Purkinje cell (primary cell): ENCODE results near the gene NECTIN4. TPM values are rescaled to one million over a fixed set of nuclear protein-coding genes. Genes with fewer than 3 reads are reported as not detected.

Experiments used
- polyA plus RNA-seq: library from polyadenylated mRNA; unstranded; fragments of >200 nt; fragmentation: Nextera tagmentation; gene quantifications from 2 replicates; pipeline ENCODE4 v1.2.1, GENCODE V29; 2014

The NECTIN4 gene
- not detected in 2 replicates for polyA plus RNA-seq

DNA sequence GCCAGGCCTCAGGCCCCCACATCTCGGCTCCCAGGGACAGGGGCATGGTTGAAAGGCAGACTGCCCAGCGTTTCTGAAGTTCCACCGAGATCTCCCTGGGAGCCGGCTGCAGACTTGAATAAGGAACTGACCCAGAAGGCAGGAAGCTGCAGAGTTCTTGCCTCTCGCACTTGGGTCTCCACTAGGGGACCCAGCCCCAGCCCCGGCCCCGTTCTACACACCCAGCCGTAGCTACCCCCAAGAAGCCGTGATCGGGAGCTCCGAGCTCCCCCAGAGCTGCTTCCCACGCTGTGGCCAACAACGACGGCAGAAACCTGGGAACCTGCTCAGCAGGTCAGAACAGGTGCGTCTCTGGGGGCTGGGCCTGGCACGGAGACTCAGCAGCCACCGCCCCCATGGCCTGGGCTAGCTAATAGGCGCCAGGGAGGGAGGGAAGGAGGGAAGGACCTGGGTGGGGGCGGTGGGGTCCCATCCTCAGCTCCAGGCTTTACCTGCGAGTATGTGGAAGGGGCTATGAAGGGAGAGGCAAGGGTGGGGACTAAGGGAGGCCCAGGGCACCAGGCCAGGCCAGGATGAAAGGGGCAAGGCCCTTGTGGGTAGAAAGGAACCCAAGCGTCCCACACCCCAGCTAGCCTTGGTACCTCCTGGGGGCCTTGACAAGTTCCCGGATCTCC lies at the start of gene NECTIN4:
Gene NECTIN4 (minus strand): TSS at position 308 of the 674 bp plus-strand sequence. CDS start 262 bp downstream, at position 46.

DNA sequence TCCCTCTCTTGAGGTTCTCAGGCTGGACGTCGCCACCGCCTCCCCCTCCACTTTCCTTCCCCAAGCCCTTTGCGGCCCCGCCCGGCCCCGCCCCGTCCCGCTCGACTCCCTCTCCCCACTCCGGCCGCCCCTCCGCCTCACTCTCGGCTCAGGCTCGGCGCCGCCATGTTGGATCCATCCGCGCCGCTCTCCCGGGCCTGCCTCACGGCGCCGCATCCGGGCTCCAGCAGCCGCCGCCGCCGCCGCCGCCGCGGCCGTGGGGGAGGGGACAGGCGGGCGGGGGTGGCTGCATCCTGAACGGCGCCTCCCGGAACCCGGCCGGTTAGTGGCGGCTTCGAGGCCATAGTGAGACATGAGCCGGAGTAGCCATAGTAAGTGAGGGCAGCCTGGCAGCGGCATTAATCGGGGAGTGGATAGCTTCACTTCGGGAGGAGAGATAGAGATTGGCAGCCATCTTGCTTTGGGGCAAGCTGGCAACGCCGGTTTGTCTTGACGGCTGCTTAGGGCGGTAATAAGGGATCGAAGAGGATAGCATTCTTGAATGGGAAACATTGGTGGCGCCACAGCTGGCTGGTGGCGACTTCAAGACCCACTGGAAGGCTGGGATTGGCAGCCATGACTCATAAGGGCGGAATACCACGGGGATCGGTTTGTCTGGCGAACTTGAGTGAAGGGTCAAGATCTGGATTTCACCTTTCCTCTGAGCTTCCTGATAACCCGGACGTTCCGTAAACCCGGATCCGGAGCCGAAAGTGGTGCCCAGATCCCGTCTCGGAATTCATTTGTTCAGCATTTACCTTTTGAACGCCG lies 43.3 kb upstream of the NECTIN4 start, which contains the start of gene DEDD:
Gene DEDD (minus strand): TSS at position 258 of the 810 bp plus-strand sequence. CDS start 8,205 bp downstream, outside the sequence.

DNA sequence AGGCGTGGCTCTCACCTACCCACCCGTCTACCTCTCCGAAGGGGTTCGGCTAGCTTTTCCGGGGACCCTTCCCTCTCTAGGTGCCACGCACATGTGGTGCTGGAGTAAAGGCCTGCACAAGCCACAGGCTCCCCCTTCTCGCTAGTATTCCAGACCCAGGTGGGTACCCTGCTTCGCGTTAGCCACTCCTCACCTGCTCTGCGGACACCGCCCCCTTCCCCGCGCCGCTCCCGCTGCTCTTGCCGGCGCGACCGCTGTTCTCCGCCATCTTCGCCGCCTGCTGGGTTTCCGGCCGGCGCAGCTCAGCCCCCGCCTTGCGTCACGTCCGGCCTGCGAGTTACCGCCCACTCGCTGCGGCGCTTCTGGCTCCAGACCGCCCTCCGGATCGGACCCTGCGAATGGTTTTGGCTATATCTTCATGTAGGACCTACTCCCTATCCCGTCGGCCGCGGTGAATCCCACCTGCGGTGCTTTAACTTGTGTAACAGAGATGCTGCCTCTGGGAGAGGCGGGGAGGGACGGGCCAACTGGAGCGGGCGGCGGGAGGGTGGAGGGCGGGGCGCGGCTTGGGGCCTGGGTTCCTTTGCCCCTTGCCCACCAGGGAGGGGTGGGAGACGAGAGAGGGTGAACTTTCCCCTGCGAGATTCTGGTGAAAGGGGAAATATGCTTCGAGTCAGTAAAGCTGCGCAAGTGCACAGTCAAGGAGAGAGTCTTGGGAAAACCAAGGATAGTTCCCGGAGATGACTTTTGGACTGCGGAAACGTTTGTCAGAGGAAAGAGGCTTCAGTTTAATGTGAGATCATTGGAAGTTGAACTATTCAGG lies 28.6 kb upstream of the NECTIN4 start, which contains the start of the genes NIT1 and PFDN2:
Gene NIT1 (plus strand): TSS at position 347 of the 823 bp plus-strand sequence. CDS start 72 bp downstream, at position 419.
Gene PFDN2 (minus strand): TSS at position 279 of the 823 bp plus-strand sequence. CDS start 11 bp downstream, at position 268.

DNA sequence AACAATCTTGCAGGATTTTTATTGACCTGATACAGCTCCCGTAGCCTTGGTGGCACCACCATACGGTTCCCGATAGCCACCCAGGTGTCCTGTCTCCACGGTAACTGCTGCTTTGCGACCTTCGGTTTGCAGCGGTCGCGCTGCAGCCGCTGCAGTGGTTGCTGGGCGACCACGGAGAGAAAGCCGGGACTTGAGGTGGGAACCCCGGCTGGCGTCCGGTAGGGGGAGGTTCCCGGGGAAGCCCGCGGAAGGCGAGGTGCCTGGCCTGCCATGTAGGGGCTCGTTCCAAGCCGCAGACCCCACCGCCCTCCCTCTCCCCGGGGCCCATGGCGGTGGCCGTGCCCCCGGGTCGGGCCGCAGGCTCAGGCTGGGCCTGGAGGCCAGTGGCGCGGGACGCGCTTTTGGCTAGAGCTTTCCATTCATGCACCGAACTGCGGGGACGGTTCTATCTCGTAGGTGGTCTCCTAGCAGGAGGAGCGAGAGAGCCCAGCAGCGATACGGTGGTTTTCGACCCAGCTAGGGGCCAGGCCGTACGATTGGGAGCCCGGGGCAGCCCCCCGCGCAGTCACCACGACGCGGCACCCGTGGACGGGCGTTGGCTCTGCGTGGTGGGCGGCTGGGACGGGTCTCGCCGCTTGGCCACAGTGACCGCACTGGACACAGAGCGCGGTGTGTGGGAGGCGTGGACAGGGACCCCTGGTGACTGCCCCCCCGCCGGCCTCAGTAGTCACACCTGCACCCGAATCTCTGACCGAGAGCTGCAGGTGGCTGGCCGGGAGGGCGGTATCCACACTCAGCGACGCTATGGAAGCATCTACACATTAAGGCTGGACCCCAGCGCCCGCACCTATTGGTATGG lies 9.1 kb upstream of the NECTIN4 start, which contains the start of gene KLHDC9:
Gene KLHDC9 (plus strand): TSS at position 152 of the 859 bp plus-strand sequence. CDS start 175 bp downstream, at position 327.

DNA sequence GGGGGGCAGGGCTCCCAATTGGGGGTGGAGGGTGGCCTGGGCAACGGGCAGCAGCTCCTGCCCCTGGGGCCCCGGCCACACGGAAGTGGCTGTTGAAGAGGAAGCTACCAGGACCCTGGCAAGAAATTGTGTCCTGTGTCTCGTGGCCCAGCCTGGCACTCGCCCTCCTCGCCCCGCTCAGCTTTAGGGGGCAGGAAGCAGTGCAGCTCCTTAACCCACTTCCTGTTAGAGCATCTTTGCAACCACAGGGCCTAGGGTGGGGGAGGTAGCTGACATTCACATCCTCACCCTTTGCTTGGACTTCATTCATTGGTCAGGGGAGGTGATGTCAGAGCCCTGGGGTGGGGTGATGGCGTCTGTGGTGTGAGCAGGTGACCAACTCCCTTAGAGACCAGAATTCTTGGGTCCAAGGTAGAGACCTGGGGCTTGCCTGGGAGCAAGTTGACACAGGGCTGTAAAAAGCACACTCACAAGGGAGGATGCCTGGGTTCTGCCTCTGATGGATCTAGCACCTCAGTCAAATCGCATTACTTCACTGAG lies 19.6 kb downstream of the NECTIN4 start, which contains the start of gene ARHGAP30:
Gene ARHGAP30 (minus strand): TSS at position 161 of the 540 bp plus-strand sequence. CDS start 267 bp downstream, outside the sequence.

DNA sequence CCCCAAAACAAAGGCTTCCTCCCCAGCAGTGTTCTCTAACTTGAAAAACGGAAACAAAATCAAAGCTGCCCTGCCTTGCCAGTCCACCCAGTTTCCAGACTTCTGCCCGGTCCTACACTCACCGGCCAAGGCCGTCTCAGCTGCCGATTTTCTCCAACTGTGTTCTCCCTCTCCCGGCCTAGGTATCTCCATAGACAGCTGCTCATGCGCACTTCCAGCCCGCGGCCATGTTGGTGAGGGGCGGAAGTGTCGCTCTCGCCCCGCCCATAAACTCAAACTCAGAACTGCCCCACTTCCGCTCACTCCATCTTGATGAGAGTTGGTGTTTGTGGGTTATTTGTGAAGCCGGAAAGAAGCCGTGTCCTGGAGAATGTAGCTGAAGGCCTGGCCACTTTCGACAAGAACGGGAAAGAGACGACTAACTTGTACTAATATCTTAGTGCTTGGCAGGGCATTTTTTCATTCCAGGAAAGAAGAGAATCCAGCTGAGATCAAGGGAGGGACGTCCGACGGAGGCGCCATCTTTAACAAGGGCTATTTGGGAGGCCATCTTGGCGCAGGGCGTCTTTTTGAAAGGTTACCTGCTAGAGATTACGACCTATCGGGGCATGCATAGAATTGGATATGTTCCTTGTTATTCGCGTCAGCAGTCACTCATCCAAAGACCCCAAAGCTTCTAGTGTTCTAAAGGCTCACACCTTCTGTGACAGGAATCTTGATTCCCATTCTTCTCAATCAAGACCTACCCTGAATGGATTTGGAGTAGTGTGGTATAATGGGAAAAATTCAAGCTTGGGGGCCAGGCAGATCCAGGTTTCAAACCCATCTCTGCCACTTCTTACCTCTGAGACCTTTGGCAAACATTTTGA lies 43.4 kb downstream of the NECTIN4 start, which contains the start of gene USF1:
Gene USF1 (minus strand): TSS at position 242 of the 869 bp plus-strand sequence. CDS start 2,702 bp downstream, outside the sequence.

DNA sequence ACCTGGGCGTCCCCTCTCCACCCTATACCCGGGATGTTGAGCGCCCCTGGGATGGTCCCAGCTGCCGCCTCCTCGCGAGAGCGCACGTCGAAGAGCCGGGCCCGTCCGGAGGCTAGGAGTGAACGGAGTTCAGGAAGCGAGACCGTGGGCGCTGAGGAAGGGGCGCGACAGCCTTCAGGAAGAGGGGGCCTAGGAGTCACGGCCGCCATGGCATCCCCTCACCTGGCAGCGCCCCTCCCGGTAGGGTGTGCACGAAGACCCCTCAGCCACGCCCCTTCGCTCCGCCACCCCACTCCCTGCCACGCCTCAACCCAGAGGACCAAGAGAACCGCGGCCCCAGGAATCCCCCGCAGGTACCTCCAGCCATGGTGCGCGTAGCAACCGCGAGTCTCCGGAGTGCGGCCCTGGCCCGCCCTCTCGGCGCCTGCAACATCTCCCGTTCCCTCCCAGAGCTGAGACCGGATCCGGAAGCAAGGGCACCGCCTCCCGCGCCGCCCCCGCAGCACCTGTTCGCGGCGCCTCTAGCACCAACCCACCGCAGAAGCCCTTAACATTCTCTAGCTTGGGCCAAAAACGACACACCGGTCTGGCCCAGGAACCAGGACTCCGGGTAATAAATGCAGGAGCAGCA lies 50.7 kb downstream of the NECTIN4 start, which contains the start of gene TSTD1:
Gene TSTD1 (minus strand): TSS at position 442 of the 631 bp plus-strand sequence. CDS start 75 bp downstream, at position 367.

Other genes starting within 250 kb of the NECTIN4 start
- gene CD244, start 226.7 kb downstream of the NECTIN4 start, polyA plus RNA-seq = 0.47 TPM in 1 of 2 replicates, not detected in the other
- not detected in 2 replicates for gene ITLN1, start 204.4 kb downstream of the NECTIN4 start, polyA plus RNA-seq
- not detected in 2 replicates for gene ITLN2, start 134.7 kb downstream of the NECTIN4 start, polyA plus RNA-seq
- 0.10 TPM in 1 of 2 replicates, not detected in the other for gene F11R, start 68.4 kb downstream of the NECTIN4 start, polyA plus RNA-seq
- 35.1 and 74.9 TPM in 2 replicates for gene TSTD1, start 50.6 kb downstream of the NECTIN4 start, polyA plus RNA-seq
- gene USF1, start 43.6 kb downstream of the NECTIN4 start, polyA plus RNA-seq = 0.36 and 1.1 TPM in 2 replicates
- gene ARHGAP30, start 19.7 kb downstream of the NECTIN4 start, polyA plus RNA-seq = 0.11 TPM in 1 of 2 replicates, not detected in the other
- 8.0 and 17.1 TPM in 2 replicates for gene KLHDC9, start 8.8 kb upstream of the NECTIN4 start, polyA plus RNA-seq
- 92.1 and 97.1 TPM in 2 replicates for gene PFDN2, start 28.5 kb upstream of the NECTIN4 start, polyA plus RNA-seq
- gene NIT1, start 28.5 kb upstream of the NECTIN4 start, polyA plus RNA-seq = 35.5 and 38.5 TPM in 2 replicates
- 27.4 and 28.0 TPM in 2 replicates for gene DEDD, start 43.1 kb upstream of the NECTIN4 start, polyA plus RNA-seq
- gene UFC1, start 64.4 kb upstream of the NECTIN4 start, polyA plus RNA-seq = 301 and 305 TPM in 2 replicates
- gene USP21, start 69.9 kb upstream of the NECTIN4 start, polyA plus RNA-seq = 3.2 and 6.2 TPM in 2 replicates
- gene PPOX, start 76.9 kb upstream of the NECTIN4 start, polyA plus RNA-seq = 27.6 and 29.5 TPM in 2 replicates
- 6.5 and 12.7 TPM in 2 replicates for gene B4GALT3, start 87.9 kb upstream of the NECTIN4 start, polyA plus RNA-seq
- 0.13 and 0.62 TPM in 2 replicates for gene ADAMTS4, start 109.5 kb upstream of the NECTIN4 start, polyA plus RNA-seq
- 145 and 159 TPM in 2 replicates for gene NDUFS2, start 112.8 kb upstream of the NECTIN4 start, polyA plus RNA-seq
- 2.9 and 7.6 TPM in 2 replicates for gene FCER1G, start 125.7 kb upstream of the NECTIN4 start, polyA plus RNA-seq
- not detected in 2 replicates for gene APOA2, start 134.1 kb upstream of the NECTIN4 start, polyA plus RNA-seq
- 9.1 and 11.9 TPM in 2 replicates for gene TOMM40L, start 136.5 kb upstream of the NECTIN4 start, polyA plus RNA-seq
- 0.23 and 1.4 TPM in 2 replicates for gene NR1I3, start 148.6 kb upstream of the NECTIN4 start, polyA plus RNA-seq
- gene PCP4L1, start 169.2 kb upstream of the NECTIN4 start, polyA plus RNA-seq = 5.9 and 7.5 TPM in 2 replicates
- not detected in 2 replicates for gene MPZ, start 220.4 kb upstream of the NECTIN4 start, polyA plus RNA-seq
- gene SDHC, start 224.8 kb upstream of the NECTIN4 start, polyA plus RNA-seq = 72.3 and 72.8 TPM in 2 replicates